GM12892 (cell line): ENCODE results near the gene SLC13A4.

ENCODE experiments used
- POLR2A ChIP-seq: IDR thresholded peaks from 2 replicates; pipeline ENCODE4 v1.6.1; 2011; ENCODE audit warnings: low read depth, low read length, control low read depth
- POLR2AphosphoS5 ChIP-seq: IDR thresholded peaks from 2 replicates; pipeline ENCODE4 v1.6.1; 2011; ENCODE audit warnings: low read depth, low read length, control low read depth

DNA sequence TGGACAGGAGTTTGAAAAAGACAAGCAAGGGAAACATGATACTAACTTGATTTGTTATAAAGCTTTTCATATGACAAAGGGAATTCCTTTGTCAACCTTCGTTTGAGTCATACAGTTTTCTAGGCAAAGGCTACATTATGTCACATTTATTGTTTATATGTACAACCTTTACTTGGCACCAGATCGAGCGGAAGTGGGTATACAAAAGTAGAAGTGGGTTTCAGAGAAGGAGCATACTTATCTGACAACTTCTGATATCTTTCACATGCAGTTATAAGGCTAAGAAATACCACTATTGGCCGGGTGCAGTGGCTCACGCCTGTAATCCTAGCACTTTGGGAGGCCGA is 54.7 kb downstream of the SLC13A4 start:
- TF ChIP-seq POLR2AphosphoS5 (no peak), POLR2A (no peak)
